ENCODE data around the gene GLCE. TPM values are rescaled to one million over a fixed set of nuclear protein-coding genes. Genes with fewer than 3 reads are reported as not detected.

GLCE gene
- total RNA-seq, 1 experiment from 2014 or later = 12.5 TPM

GRCh38 chr15:69160141-69160993 is at the start of gene GLCE (continued):
- TF ChIP-seq USF1 (CRISPR knock-in tag; IDR thresholded peaks at IDR 0.05) (no peak), ATF1 (CRISPR knock-in tag; IDR thresholded peaks at IDR 0.05) (no peak), GTF2I (CRISPR knock-in tag; conservative IDR thresholded peaks at IDR 0.05) (no peak), ARID4B (CRISPR knock-in tag; IDR thresholded peaks at IDR 0.05; ENCODE audit: borderline replicate concordance) (peak; percentile 73; the same call in 1 of the 2 replicates), FOXP1 (CRISPR knock-in tag; IDR thresholded peaks at IDR 0.05; ENCODE audit: borderline replicate concordance) (no peak), RORB (CRISPR knock-in tag; IDR thresholded peaks at IDR 0.05) (no peak), JUN (CRISPR knock-in tag; IDR thresholded peaks at IDR 0.05) (no peak), MYBL2 (CRISPR knock-in tag; IDR thresholded peaks at IDR 0.05) (no peak), EMX1 (CRISPR knock-in tag; IDR thresholded peaks at IDR 0.05) (no peak)
- TF ChIP-seq, protein P1, sequence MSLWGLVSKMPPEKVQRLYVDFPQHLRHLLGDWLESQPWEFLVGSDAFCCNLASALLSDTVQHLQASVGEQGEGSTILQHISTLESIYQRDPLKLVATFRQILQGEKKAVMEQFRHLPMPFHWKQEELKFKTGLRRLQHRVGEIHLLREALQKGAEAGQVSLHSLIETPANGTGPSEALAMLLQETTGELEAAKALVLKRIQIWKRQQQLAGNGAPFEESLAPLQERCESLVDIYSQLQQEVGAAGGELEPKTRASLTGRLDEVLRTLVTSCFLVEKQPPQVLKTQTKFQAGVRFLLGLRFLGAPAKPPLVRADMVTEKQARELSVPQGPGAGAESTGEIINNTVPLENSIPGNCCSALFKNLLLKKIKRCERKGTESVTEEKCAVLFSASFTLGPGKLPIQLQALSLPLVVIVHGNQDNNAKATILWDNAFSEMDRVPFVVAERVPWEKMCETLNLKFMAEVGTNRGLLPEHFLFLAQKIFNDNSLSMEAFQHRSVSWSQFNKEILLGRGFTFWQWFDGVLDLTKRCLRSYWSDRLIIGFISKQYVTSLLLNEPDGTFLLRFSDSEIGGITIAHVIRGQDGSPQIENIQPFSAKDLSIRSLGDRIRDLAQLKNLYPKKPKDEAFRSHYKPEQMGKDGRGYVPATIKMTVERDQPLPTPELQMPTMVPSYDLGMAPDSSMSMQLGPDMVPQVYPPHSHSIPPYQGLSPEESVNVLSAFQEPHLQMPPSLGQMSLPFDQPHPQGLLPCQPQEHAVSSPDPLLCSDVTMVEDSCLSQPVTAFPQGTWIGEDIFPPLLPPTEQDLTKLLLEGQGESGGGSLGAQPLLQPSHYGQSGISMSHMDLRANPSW (CRISPR knock-in tag; conservative IDR thresholded peaks at IDR 0.05; ENCODE audit: low read depth) = no peak
- TF ChIP-seq, protein P2, sequence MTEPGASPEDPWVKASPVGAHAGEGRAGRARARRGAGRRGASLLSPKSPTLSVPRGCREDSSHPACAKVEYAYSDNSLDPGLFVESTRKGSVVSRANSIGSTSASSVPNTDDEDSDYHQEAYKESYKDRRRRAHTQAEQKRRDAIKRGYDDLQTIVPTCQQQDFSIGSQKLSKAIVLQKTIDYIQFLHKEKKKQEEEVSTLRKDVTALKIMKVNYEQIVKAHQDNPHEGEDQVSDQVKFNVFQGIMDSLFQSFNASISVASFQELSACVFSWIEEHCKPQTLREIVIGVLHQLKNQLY (CRISPR knock-in tag; IDR thresholded peaks at IDR 0.05) = no peak

GRCh38 chr15:69114331-69114928 is 46.0 kb upstream of the GLCE start:
- Mint-ChIP-seq H3K27ac (no peak overlapping the region), H3K9me3 (no peaks in the 10 kb centered on the region), H3K4me3 (no peak overlapping the region), H3K27me3 (ENCODE audit: low read depth) (peaks cover 71% of the 10 kb centered on the region), H3K36me3 (no peaks in the 10 kb centered on the region), H3K4me1 (peaks cover 53% of the 10 kb centered on the region)
- POLR2A ChIA-PET = no interaction called here
- ATAC-seq (no peak), DNase-seq (ENCODE audit: low spot score) (no peak)
- CTCF ChIA-PET = no interaction called here
- TF ChIP-seq NFE2L1 (CRISPR knock-in tag; IDR thresholded peaks at IDR 0.05) = no peak
- TF ChIP-seq CREM (CRISPR knock-in tag; IDR thresholded peaks at IDR 0.05) = no peak
- TF ChIP-seq, protein P3, sequence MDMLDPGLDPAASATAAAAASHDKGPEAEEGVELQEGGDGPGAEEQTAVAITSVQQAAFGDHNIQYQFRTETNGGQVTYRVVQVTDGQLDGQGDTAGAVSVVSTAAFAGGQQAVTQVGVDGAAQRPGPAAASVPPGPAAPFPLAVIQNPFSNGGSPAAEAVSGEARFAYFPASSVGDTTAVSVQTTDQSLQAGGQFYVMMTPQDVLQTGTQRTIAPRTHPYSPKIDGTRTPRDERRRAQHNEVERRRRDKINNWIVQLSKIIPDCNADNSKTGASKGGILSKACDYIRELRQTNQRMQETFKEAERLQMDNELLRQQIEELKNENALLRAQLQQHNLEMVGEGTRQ (CRISPR knock-in tag; IDR thresholded peaks at IDR 0.05) = no peak
- TF ChIP-seq EMX1 (CRISPR knock-in tag; IDR thresholded peaks at IDR 0.05) = no peak
- TF ChIP-seq ZNF423 (CRISPR knock-in tag; IDR thresholded peaks at IDR 0.05) = no peak
- TF ChIP-seq PRRX2 (CRISPR knock-in tag; IDR thresholded peaks at IDR 0.05) = no peak
- no peak for TF ChIP-seq ZBTB21 (CRISPR knock-in tag; IDR thresholded peaks at IDR 0.05; ENCODE audit: borderline replicate concordance)
- TF ChIP-seq, protein P4, sequence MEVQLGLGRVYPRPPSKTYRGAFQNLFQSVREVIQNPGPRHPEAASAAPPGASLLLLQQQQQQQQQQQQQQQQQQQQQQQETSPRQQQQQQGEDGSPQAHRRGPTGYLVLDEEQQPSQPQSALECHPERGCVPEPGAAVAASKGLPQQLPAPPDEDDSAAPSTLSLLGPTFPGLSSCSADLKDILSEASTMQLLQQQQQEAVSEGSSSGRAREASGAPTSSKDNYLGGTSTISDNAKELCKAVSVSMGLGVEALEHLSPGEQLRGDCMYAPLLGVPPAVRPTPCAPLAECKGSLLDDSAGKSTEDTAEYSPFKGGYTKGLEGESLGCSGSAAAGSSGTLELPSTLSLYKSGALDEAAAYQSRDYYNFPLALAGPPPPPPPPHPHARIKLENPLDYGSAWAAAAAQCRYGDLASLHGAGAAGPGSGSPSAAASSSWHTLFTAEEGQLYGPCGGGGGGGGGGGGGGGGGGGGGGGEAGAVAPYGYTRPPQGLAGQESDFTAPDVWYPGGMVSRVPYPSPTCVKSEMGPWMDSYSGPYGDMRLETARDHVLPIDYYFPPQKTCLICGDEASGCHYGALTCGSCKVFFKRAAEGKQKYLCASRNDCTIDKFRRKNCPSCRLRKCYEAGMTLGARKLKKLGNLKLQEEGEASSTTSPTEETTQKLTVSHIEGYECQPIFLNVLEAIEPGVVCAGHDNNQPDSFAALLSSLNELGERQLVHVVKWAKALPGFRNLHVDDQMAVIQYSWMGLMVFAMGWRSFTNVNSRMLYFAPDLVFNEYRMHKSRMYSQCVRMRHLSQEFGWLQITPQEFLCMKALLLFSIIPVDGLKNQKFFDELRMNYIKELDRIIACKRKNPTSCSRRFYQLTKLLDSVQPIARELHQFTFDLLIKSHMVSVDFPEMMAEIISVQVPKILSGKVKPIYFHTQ (CRISPR knock-in tag; IDR thresholded peaks at IDR 0.05) = no peak
- no peak for TF ChIP-seq ARID4B (CRISPR knock-in tag; IDR thresholded peaks at IDR 0.05; ENCODE audit: borderline replicate concordance)

All from WTC11 (cell line).